Heart left ventricle (tissue), 16 donors: Measurements from ENCODE around the gene SMPD2. TPM values are rescaled to one million over a fixed set of nuclear protein-coding genes. Genes with fewer than 3 reads are reported as not detected.

ENCODE experiments used
- ATAC-seq, 4 donors: fragments of 200-7000 bp; cut with Tn5 transposase; one replicate each; pipeline ENCODE4 v1.9.1; 2020 to 2022; ENCODE audit warnings: moderate library complexity in 4 of 4, mild to moderate bottlenecking in 3 of 4, moderate number of reproducible peaks in 1 of 4
- DNase-seq, 5 donors: peaks; one replicate each; pipeline ENCODE4 v3.0.0-alpha.2; 2020
- H3K27ac ChIP-seq, 12 donors: fragments of 200-600 bp; sonication (generic) in 4 of 12; one replicate each; pipeline versions ENCODE4 v1.5.0 to v1.8.0; 2016 to 2022; ENCODE audit warnings: mild to moderate bottlenecking in 2 of 12
- H3K27me3 ChIP-seq, 9 donors: fragments of 200-600 bp; sonication (generic) in 2 of 9; one replicate each; pipeline versions ENCODE4 v1.5.1 to v1.8.0; 2016 to 2022; ENCODE audit warnings: mild to moderate bottlenecking in 3 of 9
- H3K36me3 ChIP-seq, 9 donors: fragments of 200-600 bp; sonication (generic) in 2 of 9; one replicate each; pipeline versions ENCODE4 v1.5.0 to v1.8.0; 2018 to 2022; ENCODE audit warnings: mild to moderate bottlenecking in 2 of 9
- H3K4me1 ChIP-seq, 12 donors: fragments of 200-600 bp; sonication (generic) in 4 of 12; one replicate each; pipeline versions ENCODE4 v1.5.0 to v1.8.0; 2016 to 2022; ENCODE audit warnings: mild to moderate bottlenecking in 3 of 12
- H3K4me3 ChIP-seq, 12 donors: fragments of 200-600 bp; sonication (generic) in 4 of 12; one replicate each; pipeline versions ENCODE4 v1.5.0 to v1.8.0; 2017 to 2022; ENCODE audit warnings: mild to moderate bottlenecking in 9 of 12, moderate library complexity in 4 of 12
- H3K9me3 ChIP-seq, 12 donors: fragments of 200-600 bp; sonication (generic) in 4 of 12; one replicate each; pipeline versions ENCODE4 v1.5.0 to v1.8.0; 2016 to 2022; ENCODE audit warnings: mild to moderate bottlenecking in 1 of 12
- CTCF ChIP-seq, 12 donors: fragments of 200-600 bp; sonication (generic) in 4 of 12; IDR thresholded peaks; one replicate each; pipeline versions ENCODE4 v1.5.0 to v1.8.0; 2018 to 2022; ENCODE audit warnings: antibody characterized with exemption in 12 of 12, mild to moderate bottlenecking in 5 of 12
- POLR2A ChIP-seq, 2 donors: fragments of 450-650 bp; IDR thresholded peaks; one replicate each; pipeline ENCODE4 v1.6.1; 2017; ENCODE audit warnings: antibody characterized with exemption in 2 of 2, mild to moderate bottlenecking in 2 of 2, moderate library complexity in 2 of 2
- WGBS, 4 donors: extraction: QIAGEN DNeasy Blood & Tissue Kit in 2 of 4; methylation state at CpG; one replicate each; pipeline versions ENCODE4 v1.1.5 to v1.1.7; 2013 to 2018; 5-methylcytosine and 5-hydroxymethylcytosine counted together
- intact Hi-C, 10 donors: fragments of 100-400 bp; cut with DNase I; formaldehyde crosslinking; loops; one replicate each; pipeline versions ENCODE4 v1.11.1 to v1.14.2; 2022
- polyA plus RNA-seq, 2 donors: library from polyadenylated mRNA; stranded (reverse); fragments of 200-250 nt; gene quantifications; one replicate each; pipeline ENCODE4 v1.2.3, GENCODE V29; 2013
- total RNA-seq, 9 donors: library from RNA; depleted of rRNA in 2 of 9; stranded (reverse); fragments of >200 nt in 2 of 9; fragmentation: NEBNext Ultra II Directional in 3 of 9; extraction: Animal tissue kit (Norgen Biotek cat#: 25700) in 3 of 9; gene quantifications; one replicate each; pipeline versions ENCODE4 v1.1.0 to v1.2.4, GENCODE V29; 2016 to 2023
- donor health status: ischemic (EF 13 %, LVEDD 7.1; RV severe dilation, severe dysfunction).
- donor health status: healthy with polysubstance abuse.
- donor health status: DM: no; HTN: yes; CAD: no.
- donor health status: DM: no; HTN: no; CAD: no.
- donor health status: ischemic (EF 25% LVEDD 6.9; RV normal size, moderate dysfunction).
- donor health status: ischemic (EF 25% LVEDD 5.7; RV mildly dilated, moderate dysfunction).
- donor health status: healthy.
- donor health status: DM: yes; HTN: yes; CAD: no.
- donor health status: ischemic (EF 35%, LVEDD 5.7; RV mildly dilated, moderate dysfunction).
- donor health status: nonischemic (EF 11% LVEDD 7.7; RV severe dilation, severe dysfunction).
- donor health status: DM: yes; HTN: yes; CAD: no.
- donor health status: PGD.
- donor health status: ischemic (EF 29% LVEDD 5.4; RV normal size, mild dysfunction).
- donor health status: nonischemic (EF 23%, LVEDD 6.1; RV moderate dilation, normal function).

SMPD2 gene
- total and polyA plus RNA-seq, 11 donors, result 2.0 to 9.6 (median 4.2) TPM

GRCh38 chr6:109484122-109484521, 43.6 kb downstream of the SMPD2 start:
- H3K36me3 ChIP-seq, result peaks cover 0 to 27% (median 13%) of the 10 kb centered on the region in 9 donors
- DNase-seq (no peak), ATAC-seq (no peak)
- H3K4me1 ChIP-seq, result peaks cover 0 to 39% (median 31%) of the 10 kb centered on the region in 12 donors
- H3K9me3 ChIP-seq, result no peaks in the 10 kb centered on the region
- no peaks in the 10 kb centered on the region for H3K27me3 ChIP-seq
- intact Hi-C loops, result loop anchor here in 3 of 10 donors (5.0 to 10.0 kb wide), 3 partner anchors 42 to 208 kb away; partner anchors contain the start of genes AK9 (in 1 of the 3), CD164 (in 1 of the 3), FIG4 (in 1 of the 3) and PPIL6 (in 1 of the 3)
- TF ChIP-seq POLR2A (IDR thresholded peaks at IDR 0.05) (no peak), CTCF (IDR thresholded peaks at IDR 0.05) (no peak)
- peak overlapping the region in 7 of 12 donors; percentile 83 to 100 (median 99) for H3K4me3 ChIP-seq
- 53 to 71% (median 56%) methylated on average over 3 of the region's 3 CpGs for WGBS, 4 donors
- peak overlapping the region in 4 of 12 donors; percentile 19 to 68 (median 22) for H3K27ac ChIP-seq

- no peak overlapping the region for H3K4me3 ChIP-seq
- peaks cover 0 to 27% (median 21%) of the 10 kb centered on the region in 12 donors for H3K4me1 ChIP-seq
- intact Hi-C loops, result loop anchor here in 2 of 10 donors (5.0 to 10.0 kb wide), 2 partner anchors 43 to 101 kb away; partner anchors contain the start of genes CD164 (in 1 of the 2), PPIL6 (in 1 of the 2) and SMPD2 (in 1 of the 2)
- DNase-seq (no peak), ATAC-seq (no peak)
- WGBS, 4 donors, result 65 to 72% (median 67%) methylated on average over 3 of the region's 3 CpGs
- H3K27ac ChIP-seq, result no peak overlapping the region
- no peaks in the 10 kb centered on the region for H3K27me3 ChIP-seq
- no peaks in the 10 kb centered on the region for H3K9me3 ChIP-seq
- no peak for TF ChIP-seq POLR2A (IDR thresholded peaks at IDR 0.05)
- no peak for TF ChIP-seq CTCF (IDR thresholded peaks at IDR 0.05)
- H3K36me3 ChIP-seq, result peaks cover 0 to 17% (median 11%) of the 10 kb centered on the region in 9 donors
Observed at GRCh38 chr6:109485266-109485935, 44.9 kb downstream of the SMPD2 start.

GRCh38 chr6:109486068-109486467, 45.5 kb downstream of the SMPD2 start:
- Histone ChIP-seq H3K9me3 (no peaks in the 10 kb centered on the region), H3K36me3 (peaks cover 0 to 10% (median 5%) of the 10 kb centered on the region in 9 donors), H3K4me3 (no peak overlapping the region), H3K27ac (no peak overlapping the region), H3K27me3 (no peaks in the 10 kb centered on the region), H3K4me1 (peaks cover 0 to 20% (median 15%) of the 10 kb centered on the region in 12 donors)
- ATAC-seq (no peak), DNase-seq (no peak)
- TF ChIP-seq CTCF (IDR thresholded peaks at IDR 0.05) (no peak), POLR2A (IDR thresholded peaks at IDR 0.05) (no peak)
- WGBS, 4 donors, result 95 to 100% (median 96%) methylated on average over 1 of the region's 1 CpG
- intact Hi-C loops, result loop anchor here in 2 of 10 donors (5.0 to 10.0 kb wide), 2 partner anchors 44 to 101 kb away; partner anchors contain the start of genes CD164 (in 1 of the 2), PPIL6 (in 1 of the 2) and SMPD2 (in 1 of the 2)

GRCh38 chr6:109488001-109488400, 47.5 kb downstream of the SMPD2 start:
- TF ChIP-seq CTCF (IDR thresholded peaks at IDR 0.05) (no peak), POLR2A (IDR thresholded peaks at IDR 0.05) (no peak)
- no peaks in the 10 kb centered on the region for H3K36me3 ChIP-seq
- no peak for ATAC-seq
- intact Hi-C loops, result loop anchor here in 2 of 10 donors (5.0 to 10.0 kb wide), 2 partner anchors 46 to 103 kb away; partner anchors contain the start of genes CD164 (in 1 of the 2), PPIL6 (in 1 of the 2) and SMPD2 (in 1 of the 2)
- no peaks in the 10 kb centered on the region for H3K9me3 ChIP-seq
- H3K27ac ChIP-seq, result no peak overlapping the region
- no peak for DNase-seq
- H3K4me3 ChIP-seq, result no peak overlapping the region
- H3K4me1 ChIP-seq, result peaks cover 0 to 5% (median 0%) of the 10 kb centered on the region in 12 donors
- no peaks in the 10 kb centered on the region for H3K27me3 ChIP-seq
